IMR-90 (cell line): Measurements from ENCODE around the gene GABPB1. TPM values are rescaled to one million over a fixed set of nuclear protein-coding genes. Genes with fewer than 3 reads are reported as not detected.
A peak's percentile ranks its signal among the peaks of the same experiment; 100 is the strongest.

ENCODE experiments used
- ATAC-seq: fragments of 200-7000 bp; cut with Tn5 transposase; 2 replicates; pipeline ENCODE4 v1.9.1; 2020; ENCODE audit warnings: low read depth, mild to moderate bottlenecking, moderate library complexity
- BruUV-seq: library from RNA; stranded (reverse); fragments of 400-500 nt; replicated peaks from 2 replicates; lab custom pipeline; 2021; lab: Mats Ljungman, UMichigan
- CTCF ChIA-PET: fragments of 300-600 bp; formaldehyde crosslinking; extraction: SDS; loops from one replicate; lab custom pipeline; 2021; ENCODE audit warnings: antibody characterized with exemption; lab: Yijun Ruan, JAX
- POLR2A ChIA-PET: fragments of 300-600 bp; sonication (Branson Sonifier 250); formaldehyde crosslinking; loops from one replicate; lab custom pipeline; 2022; ENCODE audit warnings: antibody characterized with exemption; ENCODE audit not compliant: unreplicated experiment; lab: Charles Lee
- DNase-seq: peaks from one replicate; pipeline ENCODE4 v3.0.0; 2013
- H2AFZ ChIP-seq: replicated peaks from 2 replicates; pipeline ENCODE3; 2013; ENCODE audit warnings: low read length, mild to moderate bottlenecking; ENCODE audit not compliant: poor library complexity
- H2AK5ac ChIP-seq: 2 replicates; pipeline ENCODE4 v1.6.1; 2013; ENCODE audit warnings: low read depth, low read length, inconsistent platforms
- H2AK9ac ChIP-seq: replicated peaks from 2 replicates; pipeline ENCODE3; 2013; ENCODE audit warnings: mild to moderate bottlenecking, low read depth, low read length, moderate library complexity; ENCODE audit not compliant: poor library complexity
- H2BK120ac ChIP-seq: 2 replicates; pipeline ENCODE4 v1.6.1; 2013; ENCODE audit warnings: low read depth, low read length, inconsistent platforms
- H2BK15ac ChIP-seq: 3 replicates; pipeline ENCODE4 v1.6.1; 2013; ENCODE audit warnings: low read depth, low read length, inconsistent platforms
- H2BK20ac ChIP-seq: 2 replicates; pipeline ENCODE4 v1.6.1; 2013; ENCODE audit warnings: low read depth, mild to moderate bottlenecking, inconsistent platforms, low read length, moderate library complexity
- H2BK5ac ChIP-seq: 2 replicates; pipeline ENCODE4 v1.6.1; 2013; ENCODE audit warnings: mild to moderate bottlenecking, low read depth, low read length, inconsistent platforms; ENCODE audit not compliant: poor library complexity, severe bottlenecking
- H3K14ac ChIP-seq: replicated peaks from 2 replicates; pipeline ENCODE4 v1.6.1; 2013; ENCODE audit warnings: low read depth, low read length, inconsistent platforms
- H3K18ac ChIP-seq: 2 replicates; pipeline ENCODE4 v1.6.1; 2013; ENCODE audit warnings: low read depth, low read length, control low read depth
- H3K23ac ChIP-seq: 2 replicates; pipeline ENCODE4 v1.6.1; 2013; ENCODE audit warnings: low read depth, low read length, inconsistent platforms
- H3K27ac ChIP-seq: 2 replicates; pipeline ENCODE4 v1.5.1; 2013; ENCODE audit warnings: mild to moderate bottlenecking, control low read depth, low read length; ENCODE audit not compliant: insufficient read depth
- H3K27me3 ChIP-seq: 2 replicates; pipeline ENCODE4 v1.6.1; 2013; ENCODE audit warnings: low read length; ENCODE audit not compliant: control insufficient read depth, insufficient read depth
- H3K36me3 ChIP-seq: 2 replicates; pipeline ENCODE4 v1.6.1; 2013; ENCODE audit warnings: low read length, mixed read lengths; ENCODE audit not compliant: control insufficient read depth, insufficient read depth
- H3K4ac ChIP-seq: 2 replicates; pipeline ENCODE4 v1.6.1; 2013; ENCODE audit warnings: low read depth, low read length, inconsistent platforms
- H3K4me1 ChIP-seq: 2 replicates; pipeline ENCODE4 v1.6.1; 2013; ENCODE audit warnings: low read length, mixed read lengths; ENCODE audit not compliant: control insufficient read depth, insufficient read depth
- H3K4me2 ChIP-seq: 2 replicates; pipeline ENCODE4 v1.6.1; 2013; ENCODE audit warnings: low read depth, mild to moderate bottlenecking, control low read depth, low read length, moderate library complexity
- H3K4me3 ChIP-seq: 2 replicates; pipeline ENCODE4 v1.5.1; 2013; ENCODE audit warnings: low read depth, mild to moderate bottlenecking, control low read depth, low read length, moderate library complexity; ENCODE audit not compliant: insufficient read depth
- H3K56ac ChIP-seq: 2 replicates; pipeline ENCODE4 v1.6.1; 2013; ENCODE audit warnings: low read length, inconsistent platforms; ENCODE audit not compliant: insufficient read depth; ENCODE audit errors: extremely low read depth
- H3K79me1 ChIP-seq, 2 experiments: 2 replicates each; pipeline ENCODE4 v1.6.1; 2013; ENCODE audit warnings: low read length in 2 of 2, inconsistent platforms in 1 of 2, low read depth in 1 of 2
- H3K9ac ChIP-seq: 2 replicates; pipeline ENCODE4 v1.6.1; 2013; ENCODE audit warnings: low read depth, low read length, control low read depth
- H3K9me1 ChIP-seq: 2 replicates; pipeline ENCODE4 v1.6.1; 2013; ENCODE audit warnings: low read length, inconsistent platforms; ENCODE audit not compliant: insufficient read depth
- H3K9me3 ChIP-seq: 2 replicates; pipeline ENCODE4 v1.6.1; 2013; ENCODE audit warnings: low read length; ENCODE audit not compliant: control insufficient read depth, insufficient read depth
- H4K20me1 ChIP-seq: 2 replicates; pipeline ENCODE4 v1.6.1; 2013; ENCODE audit warnings: low read length, inconsistent platforms; ENCODE audit not compliant: insufficient read depth
- H4K5ac ChIP-seq: 2 replicates; pipeline ENCODE4 v1.6.1; 2013; ENCODE audit warnings: mild to moderate bottlenecking, low read depth, low read length, control low read depth
- H4K8ac ChIP-seq, 2 experiments: 2 replicates each; pipeline ENCODE4 v1.6.1; 2013; ENCODE audit warnings: low read depth in 2 of 2, low read length in 2 of 2, control low read depth in 1 of 2, inconsistent platforms in 1 of 2
- H4K91ac ChIP-seq: 2 replicates; pipeline ENCODE4 v1.6.1; 2013; ENCODE audit warnings: low read depth, low read length, inconsistent platforms; ENCODE audit not compliant: insufficient read depth
- BHLHE40 ChIP-seq: fragments of 150-350 bp; IDR thresholded peaks from 2 replicates; pipeline ENCODE4 v1.6.1; 2016; ENCODE audit warnings: mild to moderate bottlenecking, low read depth, low read length
- NFE2L2 ChIP-seq: fragments of 150-350 bp; IDR thresholded peaks from 2 replicates; pipeline ENCODE4 v1.6.1; 2016; ENCODE audit warnings: low read depth, mild to moderate bottlenecking, low read length
- RAD21 ChIP-seq: IDR thresholded peaks from 2 replicates; pipeline ENCODE4 v1.6.1; 2012; ENCODE audit warnings: low read length, improper control_type of control experiment
- WGBS, 2 experiments: methylation state at CpG; one replicate each; pipeline versions ENCODE4 v1.1.5 to v1.1.7; 2013; ENCODE audit warnings: missing lambda C conversion rate in 2 of 2; ENCODE audit not compliant: insufficient read length in 1 of 2; ENCODE audit errors: extremely low coverage in 2 of 2; 5-methylcytosine and 5-hydroxymethylcytosine counted together
- dilution Hi-C: fragments of 300-500 bp; cut with HindIII; formaldehyde crosslinking; loops from one replicate; pipeline ENCODE4 v1.14.3; 2018; ENCODE audit warnings: low sequenced_read_pairs; ENCODE audit not compliant: unreplicated experiment
- in situ Hi-C: fragments of 300-500 bp; cut with MboI; formaldehyde crosslinking; loops from 3 replicates; pipeline ENCODE4 v1.14.3; 2019; ENCODE audit warnings: low sequenced_read_pairs, inconsistent platforms, mixed read lengths
- intact Hi-C: fragments of 100-400 bp; cut with micrococcal nuclease; formaldehyde crosslinking; loops from 2 replicates; pipeline ENCODE4 v1.10.0; 2022
- polyA plus RNA-seq, 3 experiments: library from polyadenylated mRNA; depleted of rRNA; stranded (reverse); fragments of >200 nt; gene quantifications; 2 replicates each; pipeline ENCODE4 v1.2.3, GENCODE V29; 2012; ENCODE audit warnings: low replicate concordance in 1 of 3
- total RNA-seq: library from RNA; depleted of rRNA; stranded (reverse); fragments of >200 nt; gene quantifications from 2 replicates; pipeline ENCODE4 v1.2.3, GENCODE V29; 2012
- TF ChIP-seq, protein P1 (sequence below): conservative IDR thresholded peaks from 2 replicates; pipeline ENCODE4 v1.5.1; 2012; ENCODE audit warnings: mild to moderate bottlenecking, low read depth, low read length, improper control_type of control experiment

The GABPB1 gene
- total and polyA plus RNA-seq, 2 of the 4 experiments (the other 2 are of a cell fraction): 26.3 to 89.3 TPM

DNA sequence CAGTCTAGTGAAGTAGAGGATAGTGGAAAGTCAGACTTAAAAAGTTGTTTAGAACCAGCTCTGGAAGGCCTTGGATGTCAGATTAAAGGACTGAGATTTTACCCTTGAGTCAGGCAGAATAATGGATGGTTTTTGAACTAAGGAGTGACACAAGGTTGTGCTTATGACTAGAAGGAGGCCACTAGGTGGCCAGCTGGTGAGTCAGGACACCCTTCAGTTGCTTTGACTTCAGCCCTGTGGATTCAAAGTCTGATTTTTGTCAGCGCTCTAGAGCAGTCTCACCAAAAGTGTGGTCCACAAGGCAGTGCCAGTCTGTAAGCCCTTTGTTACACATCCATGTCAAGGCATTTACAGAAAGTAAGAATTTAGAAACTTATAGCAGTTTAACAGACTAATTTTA, 3.8 kb upstream of the GABPB1 start:
- H3K23ac ChIP-seq: no peak overlapping the region
- no peak for ATAC-seq

More for the DNA sequence above, 3.8 kb upstream of the GABPB1 start:
- dilution Hi-C loops: no loop called here
- Histone ChIP-seq H2AFZ (no peak overlapping the region), H3K36me3 (peaks cover 7% of the 10 kb centered on the region), H4K20me1 (no peaks in the 10 kb centered on the region), H3K9me1 (peaks cover 3% of the 10 kb centered on the region; the same call in 1 of the 2 replicates), H3K4me2 (no peak overlapping the region), H2BK15ac (no peak overlapping the region), H4K8ac (no peak overlapping the region), H4K5ac (no peak overlapping the region), H3K4me1 (no peaks in the 10 kb centered on the region), H3K27ac (no peak overlapping the region), H4K91ac (no peak overlapping the region), H3K14ac (no peak overlapping the region), H3K4me3 (no peak overlapping the region), H2BK120ac (no peak overlapping the region), H3K9me3 (no peaks in the 10 kb centered on the region), H2AK9ac (no peak overlapping the region), H3K79me1 (peaks cover 26 to 38% of the 10 kb centered on the region in 2 experiments), H3K18ac (no peak overlapping the region), H3K27me3 (no peaks in the 10 kb centered on the region), H3K9ac (no peak overlapping the region), H2BK20ac (no peak overlapping the region), H3K4ac (no peak overlapping the region), H2AK5ac (no peak overlapping the region), H2BK5ac (no peak overlapping the region), H3K56ac (no peak overlapping the region)
- ChIA-PET CTCF (interaction anchor here (0.7 kb wide), 1 partner anchor 66 kb away, joined by 3 read pairs; the partner anchor contains the start of gene USP8), POLR2A (no interaction called here)
- DNase-seq: peak; percentile 59
- no peak for TF ChIP-seq NFE2L2
- TF ChIP-seq, protein P1, sequence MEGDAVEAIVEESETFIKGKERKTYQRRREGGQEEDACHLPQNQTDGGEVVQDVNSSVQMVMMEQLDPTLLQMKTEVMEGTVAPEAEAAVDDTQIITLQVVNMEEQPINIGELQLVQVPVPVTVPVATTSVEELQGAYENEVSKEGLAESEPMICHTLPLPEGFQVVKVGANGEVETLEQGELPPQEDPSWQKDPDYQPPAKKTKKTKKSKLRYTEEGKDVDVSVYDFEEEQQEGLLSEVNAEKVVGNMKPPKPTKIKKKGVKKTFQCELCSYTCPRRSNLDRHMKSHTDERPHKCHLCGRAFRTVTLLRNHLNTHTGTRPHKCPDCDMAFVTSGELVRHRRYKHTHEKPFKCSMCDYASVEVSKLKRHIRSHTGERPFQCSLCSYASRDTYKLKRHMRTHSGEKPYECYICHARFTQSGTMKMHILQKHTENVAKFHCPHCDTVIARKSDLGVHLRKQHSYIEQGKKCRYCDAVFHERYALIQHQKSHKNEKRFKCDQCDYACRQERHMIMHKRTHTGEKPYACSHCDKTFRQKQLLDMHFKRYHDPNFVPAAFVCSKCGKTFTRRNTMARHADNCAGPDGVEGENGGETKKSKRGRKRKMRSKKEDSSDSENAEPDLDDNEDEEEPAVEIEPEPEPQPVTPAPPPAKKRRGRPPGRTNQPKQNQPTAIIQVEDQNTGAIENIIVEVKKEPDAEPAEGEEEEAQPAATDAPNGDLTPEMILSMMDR: peak; percentile 25; the same call in 1 of the 2 replicates
- TF ChIP-seq BHLHE40: no peak
- peak; percentile 26; the same call in 1 of the 2 replicates for TF ChIP-seq RAD21
- intact Hi-C loops: loop anchor here (5.0 to 10.0 kb wide), 3 partner anchors 93 to 1516 kb away; partner anchors contain the start of gene AP4E1
- WGBS, 2 experiments: no CpG with 5 or more reads among the region's 1 CpG
- BruUV-seq: no TSS peak
- in situ Hi-C loops: no loop called here
